SK-N-SH (cell line): ENCODE results near the gene IL10RA. TPM values are rescaled to one million over a fixed set of nuclear protein-coding genes. Genes with fewer than 3 reads are reported as not detected.

Experiments used
- CTCF ChIA-PET: fragments of 300-600, 350-600 bp; formaldehyde crosslinking; extraction: SDS; loops from one replicate; lab custom pipeline; 2021; lab: Yijun Ruan, JAX
- POLR2A ChIA-PET: fragments of 350-600 bp; sonication (Branson Sonifier 250); formaldehyde crosslinking; extraction: SDS; loops from one replicate; lab custom pipeline; 2020; ENCODE audit warnings: antibody characterized with exemption, inconsistent platforms; lab: Yijun Ruan, JAX
- DNase-seq: peaks from one replicate; pipeline ENCODE4 v3.0.0; 2012
- H2AFZ ChIP-seq: fragments of 200-600 bp; sonication (generic); 2 replicates; pipeline ENCODE4 v1.8.1; 2016; ENCODE audit warnings: antibody characterized with exemption, mild to moderate bottlenecking, low read depth
- H3F3A ChIP-seq: fragments of 200-600 bp; sonication (generic); replicated peaks from 2 replicates; pipeline ENCODE3; 2016; ENCODE audit warnings: antibody characterized with exemption, mild to moderate bottlenecking; ENCODE audit not compliant: insufficient read depth
- H3K27ac ChIP-seq, 2 experiments: fragments of 200-500 bp in 1 of 2; fragments of 200-600 bp in 1 of 2; sonication (Bioruptor generic) in 1 of 2; sonication (generic), shearing (Covaris generic) in 1 of 2; 2 replicates each; pipeline versions ENCODE4 v1.5.1 to v1.6.1; 2014 to 2016; ENCODE audit warnings: low read depth in 2 of 2, inconsistent platforms in 1 of 2, low read length in 1 of 2, mild to moderate bottlenecking in 1 of 2, mixed read lengths in 1 of 2
- H3K27me3 ChIP-seq: fragments of 200-600 bp; sonication (generic), shearing (Covaris generic); 2 replicates; pipeline ENCODE4 v1.6.1; 2016; ENCODE audit warnings: mixed run types; ENCODE audit not compliant: insufficient read depth
- H3K36me3 ChIP-seq, 2 experiments: fragments of 200-500 bp in 1 of 2; fragments of 200-600 bp in 1 of 2; sonication (Bioruptor generic) in 1 of 2; sonication (generic) in 1 of 2; replicated peaks in 1 of 2; 2 replicates each; pipeline versions ENCODE3 to v1.5.1; 2014 to 2016; ENCODE audit warnings: low read length in 1 of 2, mild to moderate bottlenecking in 1 of 2; ENCODE audit not compliant: insufficient read depth in 2 of 2, control insufficient read depth in 1 of 2
- H3K4me1 ChIP-seq, 2 experiments: fragments of 200-500 bp in 1 of 2; fragments of 200-600 bp in 1 of 2; sonication (Bioruptor generic) in 1 of 2; sonication (generic), shearing (Covaris generic) in 1 of 2; 2 replicates each; pipeline versions ENCODE4 v1.5.1 to v1.6.1; 2014 to 2016; ENCODE audit warnings: low read depth in 1 of 2, low read length in 1 of 2, mixed run types in 1 of 2; ENCODE audit not compliant: insufficient read depth in 2 of 2, control insufficient read depth in 1 of 2
- H3K4me2 ChIP-seq: fragments of 200-600 bp; sonication (generic), shearing (Covaris generic); 2 replicates; pipeline ENCODE4 v1.6.1; 2017; ENCODE audit warnings: mixed run types
- H3K4me3 ChIP-seq, 2 experiments: fragments of 200-500 bp in 1 of 2; fragments of 200-600 bp in 1 of 2; sonication (Bioruptor generic) in 1 of 2; sonication (generic), shearing (Covaris generic) in 1 of 2; 2 replicates each; pipeline versions ENCODE4 v1.5.1 to v1.8.1; 2014 to 2016; ENCODE audit warnings: low read depth in 2 of 2, inconsistent platforms in 1 of 2, low read length in 1 of 2, mild to moderate bottlenecking in 1 of 2, mixed read lengths in 1 of 2, moderate library complexity in 1 of 2
- H3K79me2 ChIP-seq: fragments of 200-600 bp; sonication (generic); 2 replicates; pipeline ENCODE4 v1.8.1; 2017; ENCODE audit warnings: mild to moderate bottlenecking; ENCODE audit not compliant: insufficient read depth
- H3K9ac ChIP-seq: fragments of 200-600 bp; sonication (generic); 2 replicates; pipeline ENCODE4 v1.6.1; 2017; ENCODE audit warnings: mixed run types
- H3K9me2 ChIP-seq: fragments of 200-600 bp; sonication (generic); 2 replicates; pipeline ENCODE4 v1.6.1; 2017; ENCODE audit warnings: mixed run types
- H3K9me3 ChIP-seq: fragments of 200-600 bp; sonication (generic); 2 replicates; pipeline ENCODE4 v1.6.1; 2017; ENCODE audit warnings: mixed run types, mild to moderate bottlenecking, moderate library complexity
- H4K20me1 ChIP-seq: fragments of 200-600 bp; sonication (generic); 2 replicates; pipeline ENCODE4 v1.6.1; 2017; ENCODE audit warnings: mild to moderate bottlenecking, mixed run types; ENCODE audit not compliant: insufficient read depth
- CHD2 ChIP-seq: fragments of 150-350 bp; IDR thresholded peaks from 2 replicates; pipeline ENCODE4 v1.6.1; 2018; ENCODE audit warnings: low read length; ENCODE audit not compliant: partially characterized antibody
- ELF1 ChIP-seq: IDR thresholded peaks from 2 replicates; pipeline ENCODE4 v1.4.0; 2012
- FOXJ3 ChIP-seq: sonication (generic); formaldehyde crosslinking; IDR thresholded peaks from 2 replicates; pipeline ENCODE4 v1.5.1; 2020; ENCODE audit warnings: mild to moderate bottlenecking, missing genetic modification reagents
- JUND ChIP-seq: IDR thresholded peaks from 2 replicates; pipeline ENCODE4 v1.4.0; 2012
- NRF1 ChIP-seq: IDR thresholded peaks from 2 replicates; pipeline ENCODE4 v1.6.1; 2012; ENCODE audit warnings: low read depth, mild to moderate bottlenecking, low read length
- POLR2AphosphoS5 ChIP-seq: IDR thresholded peaks from 2 replicates; pipeline ENCODE4 v1.6.1; 2012; ENCODE audit warnings: low read depth, low read length
- TCF12 ChIP-seq: IDR thresholded peaks from 2 replicates; pipeline ENCODE4 v1.4.0; 2012
- TEAD4 ChIP-seq: IDR thresholded peaks from 2 replicates; pipeline ENCODE4 v1.4.0; 2012; ENCODE audit warnings: mild to moderate bottlenecking, borderline replicate concordance; ENCODE audit not compliant: insufficient read depth
- ZBTB33 ChIP-seq: IDR thresholded peaks from 2 replicates; pipeline ENCODE4 v1.4.0; 2012; ENCODE audit warnings: low read depth, borderline replicate concordance
- WGBS: methylation state at CpG from one replicate; pipeline ENCODE4 v1.1.6; 2017; ENCODE audit warnings: low lambda C conversion rate; 5-methylcytosine and 5-hydroxymethylcytosine counted together
- polyA plus RNA-seq, 3 experiments: library from polyadenylated mRNA; depleted of rRNA; stranded (reverse); fragments of >200 nt; gene quantifications; 2 replicates each; pipeline ENCODE4 v1.2.3, GENCODE V29; 2012
- TF ChIP-seq, protein P1 (sequence below): fragments of 200-600 bp; sonication (generic); IDR thresholded peaks from 2 replicates; pipeline ENCODE4 v1.6.1; 2017; ENCODE audit warnings: antibody characterized with exemption, mild to moderate bottlenecking, moderate library complexity

Gene IL10RA
- polyA plus RNA-seq, 1 of the 3 experiments (the other 2 are of a cell fraction), result not detected

DNA sequence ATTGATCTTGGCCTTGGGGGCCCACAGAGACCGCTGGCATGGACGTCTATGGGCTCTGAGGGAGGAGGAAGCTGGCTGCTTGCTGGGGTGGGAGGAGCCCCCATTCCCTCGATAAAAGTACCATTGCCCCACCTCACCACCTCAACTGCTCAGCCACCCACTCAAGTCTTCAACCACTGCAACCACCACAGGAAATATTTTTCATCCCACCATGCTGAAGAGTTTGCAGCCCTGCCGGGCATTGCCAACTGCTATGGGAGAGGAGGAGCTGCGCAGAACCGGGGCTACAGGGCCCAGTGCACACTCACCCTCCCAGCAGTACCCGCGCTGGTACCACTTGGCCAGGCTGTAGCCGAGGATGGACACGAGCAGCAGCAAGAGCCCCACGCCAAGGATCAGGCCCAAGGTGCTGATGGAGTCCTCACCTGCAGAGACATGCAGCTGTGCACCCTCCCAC lies 29.2 kb downstream of the IL10RA start:
- Histone ChIP-seq H3K9ac (no peak overlapping the region), H3K4me3 (no peak overlapping the region), H3K9me3 (no peaks in the 10 kb centered on the region), H4K20me1 (no peaks in the 10 kb centered on the region), H2AFZ (no peak overlapping the region), H3K27ac (no peak overlapping the region), H3K4me2 (no peak overlapping the region), H3K9me2 (no peaks in the 10 kb centered on the region), H3K27me3 (no peaks in the 10 kb centered on the region; the same call in 1 of the 2 replicates), H3K79me2 (no peaks in the 10 kb centered on the region), H3K4me1 (no peaks in the 10 kb centered on the region; a peak in 1 of 4 replicates), H3K36me3 (no peaks in the 10 kb centered on the region), H3F3A (no peaks in the 10 kb centered on the region)
- ChIA-PET POLR2A (no interaction called here), CTCF (interaction anchor here (1.3 to 2.5 kb wide), 3 partner anchors 9 to 69 kb away, joined by 3 to 9 read pairs (median 7); no protein-coding TSS in a partner anchor)
- no peak for DNase-seq
- WGBS, result no CpG with 5 or more reads among the region's 11 CpGs
- no peak for TF ChIP-seq NRF1
- TF ChIP-seq, protein P1, sequence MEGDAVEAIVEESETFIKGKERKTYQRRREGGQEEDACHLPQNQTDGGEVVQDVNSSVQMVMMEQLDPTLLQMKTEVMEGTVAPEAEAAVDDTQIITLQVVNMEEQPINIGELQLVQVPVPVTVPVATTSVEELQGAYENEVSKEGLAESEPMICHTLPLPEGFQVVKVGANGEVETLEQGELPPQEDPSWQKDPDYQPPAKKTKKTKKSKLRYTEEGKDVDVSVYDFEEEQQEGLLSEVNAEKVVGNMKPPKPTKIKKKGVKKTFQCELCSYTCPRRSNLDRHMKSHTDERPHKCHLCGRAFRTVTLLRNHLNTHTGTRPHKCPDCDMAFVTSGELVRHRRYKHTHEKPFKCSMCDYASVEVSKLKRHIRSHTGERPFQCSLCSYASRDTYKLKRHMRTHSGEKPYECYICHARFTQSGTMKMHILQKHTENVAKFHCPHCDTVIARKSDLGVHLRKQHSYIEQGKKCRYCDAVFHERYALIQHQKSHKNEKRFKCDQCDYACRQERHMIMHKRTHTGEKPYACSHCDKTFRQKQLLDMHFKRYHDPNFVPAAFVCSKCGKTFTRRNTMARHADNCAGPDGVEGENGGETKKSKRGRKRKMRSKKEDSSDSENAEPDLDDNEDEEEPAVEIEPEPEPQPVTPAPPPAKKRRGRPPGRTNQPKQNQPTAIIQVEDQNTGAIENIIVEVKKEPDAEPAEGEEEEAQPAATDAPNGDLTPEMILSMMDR, result no peak
- TF ChIP-seq JUND, result no peak

DNA sequence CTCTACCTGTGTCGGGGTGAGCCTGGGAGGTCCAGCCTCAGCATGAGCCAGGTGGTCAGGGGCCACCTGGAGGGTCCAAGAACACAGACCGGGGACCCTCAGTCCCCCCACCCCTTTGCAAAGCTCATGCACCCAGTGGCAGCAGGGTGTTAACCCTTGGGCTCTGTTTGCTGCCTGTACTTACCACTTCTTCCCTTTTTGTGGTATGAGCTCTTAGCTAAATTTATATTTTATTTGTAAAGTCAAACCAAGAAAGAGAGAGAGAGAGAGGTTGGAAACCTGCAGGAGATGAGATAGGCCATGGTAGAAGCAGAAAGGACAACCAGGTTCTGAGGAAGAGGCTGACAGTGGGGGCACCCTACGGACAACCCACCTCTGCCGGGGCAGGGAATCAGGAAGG lies 29.9 kb downstream of the IL10RA start:
- H3K4me1 ChIP-seq, result no peaks in the 10 kb centered on the region; a peak in 1 of 4 replicates
- H3K4me2 ChIP-seq, result no peak overlapping the region
- 0 out of 2 replicates have a peak, but pooled peaks cover 4% of the 10 kb centered on the region for H3K9me3 ChIP-seq
- CTCF ChIA-PET, result interaction anchor here (1.3 to 2.5 kb wide), 3 partner anchors 8 to 69 kb away, joined by 3 to 9 read pairs (median 7); no protein-coding TSS in a partner anchor
- no peaks in the 10 kb centered on the region; the same call in 1 of the 2 replicates for H3K27me3 ChIP-seq
- no peaks in the 10 kb centered on the region for H3K79me2 ChIP-seq
- POLR2A ChIA-PET, result no interaction called here
- TF ChIP-seq TCF12 (no peak), TEAD4 (no peak), ELF1 (no peak), POLR2AphosphoS5 (no peak), ZBTB33 (no peak), FOXJ3 (CRISPR knock-in tag) (no peak), CHD2 (no peak)
- H3F3A ChIP-seq, result no peaks in the 10 kb centered on the region
- H3K4me3 ChIP-seq, result no peak overlapping the region
- H3K9ac ChIP-seq, result no peak overlapping the region
- H3K9me2 ChIP-seq, result no peaks in the 10 kb centered on the region
- DNase-seq, result no peak
- no peak overlapping the region for H3K27ac ChIP-seq
- WGBS, result 7% methylated on average over 3 of the region's 4 CpGs
- no peaks in the 10 kb centered on the region for H4K20me1 ChIP-seq
- H3K36me3 ChIP-seq, result no peaks in the 10 kb centered on the region
- H2AFZ ChIP-seq, result no peak overlapping the region
